SU-DHL-6 (cell line): ENCODE data around the gene PSMA7.

Experiments
- H2AFZ ChIP-seq: fragments of 200-600 bp; sonication (generic); 2 replicates; pipeline ENCODE4 v1.6.1; 2014; ENCODE audit warnings: low read depth, mild to moderate bottlenecking, moderate library complexity, mixed read lengths, antibody characterized with exemption, low read length; ENCODE audit not compliant: severe bottlenecking
- H3F3A ChIP-seq: fragments of 200-600 bp; shearing (Covaris generic); 2 replicates; pipeline ENCODE4 v1.6.0; 2016; ENCODE audit warnings: antibody characterized with exemption, mild to moderate bottlenecking; ENCODE audit not compliant: insufficient read depth
- H3K27ac ChIP-seq: fragments of 200-600 bp; sonication (generic); 2 replicates; pipeline ENCODE4 v1.5.1; 2016; ENCODE audit warnings: low read depth, mild to moderate bottlenecking, low read length, moderate library complexity, mixed read lengths
- H3K27me3 ChIP-seq: fragments of 200-600 bp; sonication (generic), shearing (Covaris generic); 2 replicates; pipeline ENCODE4 v1.6.0; 2014; ENCODE audit warnings: mild to moderate bottlenecking, low read length
- H3K36me3 ChIP-seq: fragments of 200-600 bp; sonication (generic); 2 replicates; pipeline ENCODE4 v1.6.1; 2014; ENCODE audit warnings: mild to moderate bottlenecking, low read length, mixed read lengths
- H3K4me2 ChIP-seq: fragments of 300-600, 200-600 bp; shearing (Covaris generic), sonication (generic); 2 replicates; pipeline ENCODE4 v1.6.0; 2014; ENCODE audit warnings: low read length, low read depth, mild to moderate bottlenecking; ENCODE audit not compliant: poor library complexity, severe bottlenecking
- H3K4me3 ChIP-seq: fragments of 200-600 bp; sonication (generic); 2 replicates; pipeline ENCODE4 v1.5.1; 2014; ENCODE audit warnings: antibody characterized with exemption, low read length, mild to moderate bottlenecking, mixed read lengths; ENCODE audit not compliant: insufficient read depth, poor library complexity, severe bottlenecking
- H3K79me2 ChIP-seq: fragments of 200-600 bp; sonication (generic); 2 replicates; pipeline ENCODE4 v1.6.1; 2014; ENCODE audit warnings: mild to moderate bottlenecking, low read length, moderate library complexity; ENCODE audit not compliant: insufficient read depth
- H3K9ac ChIP-seq: fragments of 200-600 bp; sonication (generic); 2 replicates; pipeline ENCODE4 v1.7.0; 2014; ENCODE audit warnings: mild to moderate bottlenecking, low read length
- H3K9me2 ChIP-seq: fragments of 200-600 bp; sonication (generic); replicated peaks from 2 replicates; pipeline ENCODE4 v1.6.1; 2014; ENCODE audit warnings: low read length; ENCODE audit not compliant: insufficient read depth
- H3K9me3 ChIP-seq: fragments of 200-600 bp; sonication (generic); 2 replicates; pipeline ENCODE4 v1.6.1; 2014; ENCODE audit warnings: low read length, mixed read lengths; ENCODE audit not compliant: insufficient read depth
- H4K20me1 ChIP-seq: fragments of 200-600 bp; sonication (generic); 2 replicates; pipeline ENCODE4 v1.6.1; 2014; ENCODE audit warnings: low read depth, mild to moderate bottlenecking, antibody characterized with exemption, low read length, moderate library complexity, mixed read lengths
- EZH2phosphoT487 ChIP-seq: fragments of 200-600 bp; sonication (generic), shearing (Covaris generic); conservative IDR thresholded peaks from 2 replicates; pipeline ENCODE4 v1.6.1; 2018; ENCODE audit warnings: mild to moderate bottlenecking, antibody characterized with exemption, low read length, moderate library complexity, mixed read lengths
- TF ChIP-seq, protein P1 (sequence below): fragments of 200-600 bp; sonication (generic); IDR thresholded peaks from one replicate; pipeline ENCODE4 v1.5.1; 2017; ENCODE audit warnings: antibody characterized with exemption, mild to moderate bottlenecking, low read length, moderate library complexity; ENCODE audit not compliant: insufficient read depth, poor library complexity, severe bottlenecking

Gene PSMA7

DNA sequence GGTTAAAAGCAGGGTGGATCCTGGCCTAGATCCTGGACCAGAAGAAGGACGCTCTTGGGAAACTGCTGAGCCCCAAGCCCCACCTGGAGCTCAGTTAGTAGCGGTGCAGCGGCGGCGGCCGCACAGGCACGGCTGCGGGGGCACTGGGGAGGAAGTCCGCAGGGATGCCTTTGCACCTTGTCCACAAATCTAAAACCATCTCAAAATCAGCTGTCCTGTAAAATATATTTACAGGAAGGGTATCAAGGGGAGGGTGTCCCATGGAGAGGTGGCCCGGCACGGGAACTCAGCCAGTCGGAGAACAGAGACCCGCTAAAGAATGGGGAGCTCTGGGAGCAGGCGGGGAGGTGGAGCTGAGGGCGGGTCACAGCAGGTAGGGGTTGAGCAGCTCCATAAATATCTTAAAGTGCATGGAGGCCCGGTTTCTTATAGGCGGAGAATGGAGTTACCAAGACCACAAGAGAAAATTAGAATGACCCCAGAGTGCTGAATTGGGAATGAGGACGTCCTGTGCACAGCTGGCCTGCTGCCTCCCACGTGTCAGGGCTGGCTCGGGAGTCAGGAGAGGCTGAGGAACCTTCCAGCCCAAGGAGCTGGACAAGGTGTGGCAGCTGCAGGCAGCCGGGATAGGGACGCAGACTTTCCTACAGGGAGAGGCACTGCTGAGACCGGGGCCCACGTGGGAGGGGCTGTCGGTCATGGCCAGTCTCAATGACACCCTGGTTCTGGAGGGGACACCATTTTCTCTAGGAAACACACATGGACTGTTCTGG, 47.6 kb upstream of the PSMA7 start:
- Histone ChIP-seq H3K27me3 (no peaks in the 10 kb centered on the region), H3K79me2 (peaks cover 45% of the 10 kb centered on the region), H3K4me3 (no peak overlapping the region), H3K27ac (no peak overlapping the region), H4K20me1 (no peaks in the 10 kb centered on the region; the same call in 1 of the 2 replicates), H3K9ac (no peak overlapping the region), H3K4me2 (no peak overlapping the region), H2AFZ (no peak overlapping the region), H3K9me3 (no peaks in the 10 kb centered on the region), H3F3A (peaks cover 3% of the 10 kb centered on the region; the same call in 1 of the 2 replicates), H3K36me3 (no peaks in the 10 kb centered on the region), H3K9me2 (no peaks in the 10 kb centered on the region)
- no peak for TF ChIP-seq EZH2phosphoT487
- TF ChIP-seq, protein P1, sequence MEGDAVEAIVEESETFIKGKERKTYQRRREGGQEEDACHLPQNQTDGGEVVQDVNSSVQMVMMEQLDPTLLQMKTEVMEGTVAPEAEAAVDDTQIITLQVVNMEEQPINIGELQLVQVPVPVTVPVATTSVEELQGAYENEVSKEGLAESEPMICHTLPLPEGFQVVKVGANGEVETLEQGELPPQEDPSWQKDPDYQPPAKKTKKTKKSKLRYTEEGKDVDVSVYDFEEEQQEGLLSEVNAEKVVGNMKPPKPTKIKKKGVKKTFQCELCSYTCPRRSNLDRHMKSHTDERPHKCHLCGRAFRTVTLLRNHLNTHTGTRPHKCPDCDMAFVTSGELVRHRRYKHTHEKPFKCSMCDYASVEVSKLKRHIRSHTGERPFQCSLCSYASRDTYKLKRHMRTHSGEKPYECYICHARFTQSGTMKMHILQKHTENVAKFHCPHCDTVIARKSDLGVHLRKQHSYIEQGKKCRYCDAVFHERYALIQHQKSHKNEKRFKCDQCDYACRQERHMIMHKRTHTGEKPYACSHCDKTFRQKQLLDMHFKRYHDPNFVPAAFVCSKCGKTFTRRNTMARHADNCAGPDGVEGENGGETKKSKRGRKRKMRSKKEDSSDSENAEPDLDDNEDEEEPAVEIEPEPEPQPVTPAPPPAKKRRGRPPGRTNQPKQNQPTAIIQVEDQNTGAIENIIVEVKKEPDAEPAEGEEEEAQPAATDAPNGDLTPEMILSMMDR = no peak

DNA sequence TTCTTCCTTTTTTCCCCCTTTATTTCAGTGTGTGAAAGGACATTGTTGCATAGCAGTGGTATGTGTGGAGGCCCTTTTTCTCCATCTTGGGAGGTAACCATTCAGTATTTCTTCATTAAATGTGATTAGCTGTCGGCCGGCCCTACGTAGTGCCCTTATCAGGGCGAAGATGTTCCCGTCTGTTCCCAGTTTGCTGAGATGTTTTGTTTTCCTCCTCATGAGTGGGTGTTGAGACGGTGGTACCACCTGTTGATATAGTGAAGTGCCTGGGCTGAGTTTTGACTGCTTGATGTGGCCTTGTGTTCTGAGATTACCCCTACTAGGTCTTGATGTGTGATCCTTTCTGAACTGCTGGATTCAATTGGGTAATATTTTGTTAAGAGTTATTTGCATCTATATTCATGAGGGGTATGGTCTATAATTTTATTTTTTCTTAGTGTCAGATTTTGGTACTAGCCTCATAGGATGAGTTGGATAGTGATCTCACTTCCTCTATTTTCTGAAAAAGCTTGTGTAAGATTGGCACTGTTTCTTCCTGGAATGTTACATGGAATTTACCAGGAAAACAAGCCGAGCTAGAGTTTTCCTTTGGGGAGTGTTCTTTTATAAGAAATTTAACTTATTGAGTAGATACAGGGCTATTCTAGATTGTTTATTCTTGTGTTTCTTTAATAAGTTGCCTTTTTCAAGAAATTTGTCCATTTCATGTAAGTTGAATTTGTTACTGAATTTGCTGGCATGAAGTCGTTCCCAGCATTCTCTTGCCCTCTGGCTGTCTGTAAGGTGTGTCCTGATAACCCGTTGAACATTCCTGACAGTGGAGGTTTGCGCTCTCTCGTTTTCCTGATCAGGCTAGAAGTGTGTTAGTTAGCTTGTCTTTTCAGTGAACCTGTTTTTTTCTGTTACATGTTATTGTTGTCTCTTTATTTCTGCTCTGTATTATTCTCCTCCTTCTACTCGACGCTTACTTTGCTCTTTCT, 44.0 kb upstream of the PSMA7 start:
- Histone ChIP-seq H3K27me3 (no peaks in the 10 kb centered on the region), H3F3A (peaks cover 3% of the 10 kb centered on the region; the same call in 1 of the 2 replicates), H3K9ac (no peak overlapping the region), H4K20me1 (no peaks in the 10 kb centered on the region; the same call in 1 of the 2 replicates), H3K4me2 (no peak overlapping the region), H3K79me2 (peaks cover 70% of the 10 kb centered on the region), H3K9me2 (no peaks in the 10 kb centered on the region), H3K9me3 (no peaks in the 10 kb centered on the region), H3K4me3 (no peak overlapping the region), H3K27ac (no peak overlapping the region), H3K36me3 (no peaks in the 10 kb centered on the region), H2AFZ (no peak overlapping the region)
- TF ChIP-seq, protein P1 = no peak
- TF ChIP-seq EZH2phosphoT487 = no peak

DNA sequence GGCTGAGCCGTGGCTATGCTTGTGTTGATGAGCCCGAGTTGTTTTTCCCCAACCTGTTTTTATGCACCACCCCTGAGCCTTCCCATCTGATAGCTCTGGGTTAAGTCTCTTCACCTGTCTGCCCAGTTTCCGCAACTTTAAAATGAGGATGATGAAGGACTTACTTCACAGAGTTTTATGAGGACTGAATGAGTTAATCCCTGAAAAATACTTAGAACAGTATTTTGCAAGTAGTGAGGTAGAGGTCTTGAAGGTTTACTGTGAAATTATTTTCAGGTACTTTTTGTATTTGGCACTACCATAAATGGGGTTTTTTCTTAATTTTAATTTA, 42.9 kb upstream of the PSMA7 start:
- no peaks in the 10 kb centered on the region for H3K27me3 ChIP-seq
- no peaks in the 10 kb centered on the region for H3K9me2 ChIP-seq
- no peak overlapping the region for H3K4me2 ChIP-seq
- H4K20me1 ChIP-seq = no peaks in the 10 kb centered on the region; the same call in 1 of the 2 replicates
- peaks cover 68% of the 10 kb centered on the region for H3K79me2 ChIP-seq
- H2AFZ ChIP-seq = no peak overlapping the region
- H3K36me3 ChIP-seq = no peaks in the 10 kb centered on the region
- no peaks in the 10 kb centered on the region for H3K9me3 ChIP-seq
- no peak overlapping the region for H3K9ac ChIP-seq
- TF ChIP-seq EZH2phosphoT487 = no peak
- TF ChIP-seq, protein P1 = no peak
- no peak overlapping the region for H3K27ac ChIP-seq
- H3K4me3 ChIP-seq = no peak overlapping the region
- H3F3A ChIP-seq = peaks cover 15% of the 10 kb centered on the region
